ENCODE data around the gene ICAM3.

- TF ChIP-seq CTCF (IDR thresholded peaks at IDR 0.05) (no peak), POLR2A (IDR thresholded peaks at IDR 0.05) (no peak)
Measured at GRCh38 chr19:10289167-10289835, 50.1 kb downstream of the ICAM3 start.

Measured in vagina (tissue), 2 donors.